Retinal pigment epithelial cell (primary cell): ENCODE measurements around the gene RAE1.
A peak's percentile ranks its signal among the peaks of the same experiment; 100 is the strongest.
"Not testable (repeated sequence)": the region's sequence is repeated elsewhere in the genome, so short reads cannot be mapped to it uniquely, and the experiment has no call there.

ENCODE experiments used
- DNase-seq: peaks from one replicate; pipeline ENCODE4 v3.0.0-alpha.2; 2010; ENCODE audit warnings: low read depth
- H3K4me3 ChIP-seq: 2 replicates; pipeline ENCODE4 v1.5.1; 2011; ENCODE audit warnings: mild to moderate bottlenecking, low read length, control low read depth, moderate library complexity
- CTCF ChIP-seq: conservative IDR thresholded peaks from 2 replicates; pipeline ENCODE4 v1.5.1; 2011; ENCODE audit warnings: low read depth, low read length, control low read depth, inconsistent platforms

Gene RAE1

DNA sequence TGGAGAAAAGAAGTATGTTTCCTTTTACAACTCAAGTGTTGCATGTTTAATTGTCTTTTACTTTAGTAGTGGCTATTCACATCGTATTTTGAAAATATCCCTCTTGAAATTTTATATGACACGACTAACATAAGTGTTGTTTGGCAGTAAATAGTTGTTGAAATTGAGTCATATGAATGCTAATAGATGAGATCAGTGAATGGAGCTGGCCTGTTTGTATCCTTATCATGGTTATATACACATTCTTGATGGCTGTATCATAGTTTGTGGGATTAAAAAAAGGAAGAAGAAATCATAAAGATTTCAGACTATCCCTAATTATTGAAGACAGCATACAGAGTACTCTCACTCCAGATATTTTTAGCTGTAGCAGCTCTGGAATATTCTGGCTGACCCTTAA, 8.2 kb upstream of the RAE1 start:
- no peak for DNase-seq
- no peak for TF ChIP-seq CTCF
- H3K4me3 ChIP-seq, result no peak overlapping the region

DNA sequence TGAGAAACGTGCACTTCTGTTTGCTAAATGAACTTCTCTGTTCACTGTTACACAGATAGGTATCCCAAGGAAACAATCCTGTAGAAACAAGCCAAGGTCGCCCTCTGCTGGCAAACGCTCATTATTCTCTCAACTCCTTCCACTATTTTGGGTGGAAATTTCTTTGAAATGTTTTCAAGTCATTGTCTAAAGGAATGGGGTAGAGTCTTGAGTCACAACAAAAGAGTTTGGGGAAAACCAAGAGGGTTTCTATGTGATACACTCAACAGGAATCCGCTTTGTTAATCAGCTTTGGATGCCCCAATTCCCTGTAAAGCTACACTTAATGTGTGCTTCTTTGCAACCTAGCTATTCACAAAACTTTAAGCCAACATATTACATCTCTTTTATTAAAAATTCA, 4.6 kb upstream of the RAE1 start:
- DNase-seq, result no peak
- H3K4me3 ChIP-seq, result no peak overlapping the region
- TF ChIP-seq CTCF, result peak; percentile 78

GRCh38 chr20:57347393-57347792, 3.7 kb upstream of the RAE1 start:
- no peak for TF ChIP-seq CTCF
- H3K4me3 ChIP-seq, result no peak overlapping the region
- no peak for DNase-seq

GRCh38 chr20:57348200-57348921, 2.7 kb upstream of the RAE1 start:
- not testable (repeated sequence) for DNase-seq, H3K4me3 ChIP-seq

DNA sequence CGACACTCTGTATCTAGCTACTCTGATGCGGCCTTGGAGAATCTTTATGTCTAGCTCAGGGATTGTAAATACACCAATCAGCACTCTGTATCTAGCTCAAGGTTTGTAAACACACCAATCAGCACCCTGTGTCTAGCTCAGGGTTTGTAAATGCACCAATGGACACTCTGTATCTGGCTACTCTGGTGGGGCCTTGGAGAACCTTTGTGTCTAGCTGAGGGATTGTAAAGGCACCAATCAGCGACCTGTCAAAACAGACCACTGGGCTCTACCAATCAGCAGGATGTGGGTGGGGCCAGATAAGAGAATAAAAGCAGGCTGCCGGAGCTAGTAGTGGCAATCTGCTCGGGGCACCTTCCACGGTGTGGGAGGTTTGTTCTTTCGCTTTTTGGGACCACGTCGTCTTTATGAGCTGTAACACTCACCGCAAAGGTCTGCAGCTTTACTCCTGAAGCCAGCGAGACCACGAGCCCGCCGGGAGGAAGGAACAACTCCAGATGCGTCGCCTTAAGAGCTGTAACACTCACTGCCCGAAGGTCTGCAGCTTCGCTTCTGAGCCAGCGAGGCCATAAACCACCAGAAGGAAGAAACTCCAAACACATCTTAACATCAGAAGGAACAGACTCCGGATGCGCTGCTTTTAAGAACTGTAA, 2.0 kb upstream of the RAE1 start:
- DNase-seq, H3K4me3 ChIP-seq: not testable (repeated sequence)

DNA sequence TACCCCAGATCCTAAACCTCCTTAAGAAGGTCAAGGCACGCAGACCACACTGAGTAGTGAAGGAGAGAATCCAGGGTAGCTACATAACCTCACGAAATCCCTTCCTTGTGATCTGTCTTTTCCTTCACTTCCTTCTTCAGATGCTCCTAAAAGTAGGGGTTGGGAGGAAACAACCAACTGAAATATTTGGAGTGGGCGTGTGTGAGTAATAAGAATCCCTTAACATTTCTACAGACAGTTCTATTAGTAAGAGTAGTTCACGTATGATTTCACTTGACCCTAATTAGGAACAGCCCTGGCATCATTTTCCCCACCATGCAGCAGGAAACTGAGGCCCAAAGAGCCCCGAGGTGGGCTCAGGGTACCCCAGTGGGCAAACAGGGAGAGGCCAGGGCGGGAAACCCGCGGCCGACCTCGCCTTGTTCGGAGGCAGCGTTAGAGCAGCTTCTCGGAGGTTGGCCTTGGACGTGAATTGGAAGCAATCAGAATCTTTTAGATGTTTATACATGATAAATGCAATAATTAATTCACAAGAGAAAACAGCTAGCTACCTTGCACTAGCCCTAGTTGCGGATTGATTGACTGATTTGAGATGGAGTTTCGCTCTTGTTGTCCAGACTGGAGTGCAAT, 859 bp upstream of the RAE1 start:
- TF ChIP-seq CTCF, result no peak
- no peak overlapping the region for H3K4me3 ChIP-seq
- no peak for DNase-seq

DNA sequence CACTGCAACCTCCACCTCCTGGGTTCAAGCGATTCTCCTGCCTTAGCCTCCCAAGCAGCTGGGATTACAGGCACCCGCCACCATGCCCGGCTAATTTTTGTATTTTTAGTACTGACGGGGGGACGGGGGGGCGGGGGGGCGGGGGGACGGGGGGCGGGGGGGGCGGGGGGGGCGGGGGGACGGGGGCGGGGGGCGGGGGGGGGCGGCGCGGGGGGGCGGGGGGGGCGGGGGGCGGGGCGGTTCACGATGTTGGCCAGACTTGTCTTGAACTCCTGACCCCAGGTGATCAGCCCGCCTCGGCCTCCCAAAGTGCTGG, 371 bp upstream of the RAE1 start:
- H3K4me3 ChIP-seq, result peak overlapping the region; percentile 99

DNA sequence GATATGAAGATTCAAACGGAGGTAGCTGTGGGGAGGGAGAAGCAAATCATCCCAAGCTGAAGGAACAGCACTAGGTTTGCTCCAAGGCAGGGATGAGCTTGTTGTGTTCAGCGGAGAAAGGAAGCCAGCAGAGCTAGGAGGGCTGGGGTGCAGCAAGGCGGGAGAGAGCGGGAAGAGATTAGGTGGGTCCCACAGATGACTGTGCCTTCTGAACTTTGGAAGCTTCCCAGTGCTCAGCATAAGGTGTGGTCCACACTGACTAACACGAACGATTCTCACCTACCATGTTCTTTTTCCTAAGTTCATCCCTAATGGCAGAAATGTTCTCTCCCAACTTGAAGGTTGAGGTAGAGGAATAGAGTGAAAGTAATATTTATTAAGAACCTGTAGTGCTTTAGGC, 1.2 kb downstream of the RAE1 start:
- peak overlapping the region; percentile 99 for H3K4me3 ChIP-seq
- no peak for TF ChIP-seq CTCF

More for the DNA sequence above, 371 bp upstream of the RAE1 start:
- not testable (repeated sequence) for DNase-seq

More for the DNA sequence above, 1.2 kb downstream of the RAE1 start:
- no peak for DNase-seq
